ENCODE data around the gene EXOC2.

- no peak for TF ChIP-seq CTCF (IDR thresholded peaks at IDR 0.05)
- no peak for TF ChIP-seq POLR2A (IDR thresholded peaks at IDR 0.05)
Observed at GRCh38 chr6:515267-515666, 177.7 kb downstream of the EXOC2 start.

Data from lower leg skin (tissue), 3 donors.